HG03097 (cell line): ENCODE measurements around the gene NDOR1.
"Not testable (repeated sequence)": the region's sequence is repeated elsewhere in the genome, so short reads cannot be mapped to it uniquely, and the experiment has no call there.

Source experiments
- ATAC-seq: cut with Tn5 transposase; IDR thresholded peaks from one replicate; pipeline ENCODE4 v1.9.1; 2021; ENCODE audit not compliant: unreplicated experiment, low FRiP score

The NDOR1 gene

DNA sequence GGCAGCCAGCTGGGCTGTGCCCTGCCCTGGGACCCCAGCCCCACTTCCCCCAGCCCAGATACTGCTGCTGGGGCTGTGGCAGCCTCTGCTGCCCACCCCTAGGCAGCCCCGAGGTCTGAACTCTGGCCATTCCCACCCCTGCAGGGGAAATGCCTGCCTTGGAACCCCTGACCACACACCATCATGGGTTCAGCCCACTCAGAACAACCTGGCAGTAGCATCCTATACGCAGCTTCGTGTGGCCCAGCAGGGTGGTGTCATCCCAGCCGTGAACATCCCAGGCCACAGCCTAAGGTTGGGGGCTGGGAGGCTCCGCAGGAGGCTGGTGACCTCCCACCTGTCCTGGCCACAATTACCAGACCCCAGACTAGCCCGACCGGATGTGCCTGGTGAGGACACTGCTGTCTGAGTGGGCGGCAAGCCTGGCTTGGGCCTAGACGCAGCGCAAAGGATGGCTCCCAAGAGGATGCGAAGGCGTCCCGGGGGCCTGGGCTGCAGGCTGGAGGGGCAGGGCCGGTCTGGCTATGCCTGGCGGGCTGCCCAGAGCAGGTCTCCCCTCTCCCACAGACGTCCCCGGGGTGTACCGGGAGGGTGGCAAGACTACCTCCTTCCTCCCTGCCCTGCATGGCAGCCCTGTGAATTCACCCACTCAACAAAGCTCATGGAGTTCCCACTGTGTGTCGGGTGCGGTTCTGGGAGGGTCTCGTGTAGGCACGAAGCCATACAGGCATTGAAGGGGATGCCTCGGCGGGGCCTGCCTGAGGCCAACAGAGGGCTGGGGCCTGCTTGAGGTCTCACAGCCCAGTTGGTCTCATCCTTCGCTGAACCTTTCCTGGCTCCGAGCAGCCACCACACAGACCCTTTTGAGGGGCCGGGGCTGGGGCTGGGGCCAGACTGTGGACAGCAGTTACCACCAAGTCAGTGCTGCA is 23.7 kb downstream of the NDOR1 start:
- no peak for ATAC-seq

DNA sequence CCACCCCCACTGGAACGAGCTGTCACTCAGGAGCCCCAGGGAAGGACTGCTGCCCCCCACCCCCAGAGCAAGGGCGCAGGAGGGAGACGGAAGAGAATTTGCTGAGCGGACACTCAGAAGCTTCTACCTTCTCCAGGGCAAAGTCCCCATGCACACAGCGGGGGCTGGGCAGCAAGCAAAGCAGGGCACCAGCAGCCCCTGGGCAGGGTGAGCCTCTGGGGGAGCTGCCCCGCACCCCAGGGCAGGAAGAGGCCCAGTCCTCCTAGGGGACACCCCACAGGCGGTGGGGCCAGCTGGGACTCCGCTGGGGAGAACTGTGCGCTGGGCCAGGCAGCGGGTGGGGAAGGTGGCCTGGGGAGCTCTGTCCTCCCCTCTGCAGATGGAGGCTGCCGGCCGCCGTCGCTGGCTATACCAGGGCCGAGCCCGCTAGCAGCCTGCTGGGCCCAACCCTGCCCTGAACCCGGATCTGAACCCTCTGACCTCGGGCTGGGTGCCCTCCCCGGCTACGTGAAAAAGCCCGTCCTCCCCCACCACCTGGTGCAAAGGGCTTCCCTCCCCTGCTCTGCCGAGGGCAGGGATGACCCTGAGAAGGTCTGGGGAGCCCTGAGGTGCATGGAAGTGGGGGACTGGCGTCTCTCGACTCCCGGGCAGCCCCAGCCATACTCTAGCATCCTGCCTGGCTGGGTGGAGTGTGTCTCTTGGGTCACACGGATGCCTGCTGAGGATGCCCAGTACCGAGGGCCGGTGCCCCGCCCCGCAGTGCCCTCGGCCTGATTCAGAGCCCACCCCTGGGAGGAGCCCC is 24.6 kb downstream of the NDOR1 start:
- ATAC-seq = no peak

DNA sequence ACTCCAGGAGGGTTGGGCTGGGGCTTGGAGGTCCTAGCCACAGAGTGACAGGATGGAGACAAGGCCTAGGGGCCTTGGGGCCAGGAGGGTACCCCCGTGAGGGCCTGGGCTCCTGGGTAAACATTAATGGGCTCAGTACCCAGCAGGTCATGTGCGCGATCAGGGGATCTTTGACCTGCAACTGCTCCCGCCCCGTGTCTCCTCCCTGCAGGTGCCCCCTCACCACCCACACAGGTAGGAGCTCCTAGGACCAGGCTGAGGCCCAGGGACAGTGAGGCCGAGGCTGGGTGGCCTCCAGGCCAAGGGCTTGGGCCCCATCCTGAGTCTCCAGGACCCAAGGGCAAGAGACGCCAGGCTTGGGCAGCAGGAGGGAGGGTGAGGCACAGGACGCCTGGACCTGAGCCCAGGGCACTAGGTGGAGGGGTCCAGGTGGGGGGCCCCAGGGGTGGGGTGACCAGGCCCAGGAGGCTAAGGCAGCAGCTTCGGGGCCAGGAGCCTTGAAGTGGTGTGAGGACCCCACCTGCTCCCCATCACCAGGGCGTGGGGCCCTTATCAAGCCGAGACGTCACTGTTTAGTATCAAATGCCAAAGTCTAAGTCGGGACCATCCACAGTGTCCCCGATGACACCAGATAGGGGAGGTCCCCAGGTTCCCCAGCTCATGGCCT is 25.3 kb downstream of the NDOR1 start, which contains the start of gene SLC34A3:
TSS of gene SLC34A3 (plus strand) at position 197 of the 667 bp plus-strand sequence. CDS start 802 bp downstream, outside the sequence.
- ATAC-seq = no peak

DNA sequence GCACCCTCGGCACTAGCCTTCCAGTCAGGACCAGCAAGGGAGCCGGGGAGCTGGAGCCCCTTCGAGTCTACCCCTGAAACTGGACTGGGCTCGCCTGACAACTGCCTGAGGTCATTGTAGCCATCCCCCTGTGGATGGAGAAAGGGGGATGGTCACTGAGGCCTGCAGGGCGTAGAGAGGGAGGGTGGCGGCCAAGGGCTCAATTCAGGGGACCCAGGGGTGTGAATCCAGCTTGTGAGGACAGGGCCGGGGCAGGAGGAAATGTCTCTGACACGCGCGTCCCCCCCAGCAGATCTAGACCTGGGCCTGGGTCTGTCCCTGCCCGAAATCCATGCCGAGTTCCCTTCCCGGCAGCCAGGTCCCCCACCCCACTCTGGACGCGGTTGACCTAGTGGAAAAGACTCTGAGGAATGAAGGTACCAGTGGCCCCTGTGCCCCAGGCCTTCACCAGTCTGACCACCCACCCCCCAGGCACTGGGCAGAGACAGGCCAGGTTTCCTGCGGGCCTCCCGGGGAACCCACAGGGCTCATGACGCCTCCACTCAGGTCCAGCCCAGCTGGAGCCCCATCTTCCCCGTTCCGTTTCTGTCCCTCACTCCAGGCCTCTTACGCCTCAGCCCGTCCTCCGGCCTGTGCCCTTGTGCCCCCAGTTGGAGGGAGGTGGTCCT is 26.0 kb downstream of the NDOR1 start:
- no peak for ATAC-seq

DNA sequence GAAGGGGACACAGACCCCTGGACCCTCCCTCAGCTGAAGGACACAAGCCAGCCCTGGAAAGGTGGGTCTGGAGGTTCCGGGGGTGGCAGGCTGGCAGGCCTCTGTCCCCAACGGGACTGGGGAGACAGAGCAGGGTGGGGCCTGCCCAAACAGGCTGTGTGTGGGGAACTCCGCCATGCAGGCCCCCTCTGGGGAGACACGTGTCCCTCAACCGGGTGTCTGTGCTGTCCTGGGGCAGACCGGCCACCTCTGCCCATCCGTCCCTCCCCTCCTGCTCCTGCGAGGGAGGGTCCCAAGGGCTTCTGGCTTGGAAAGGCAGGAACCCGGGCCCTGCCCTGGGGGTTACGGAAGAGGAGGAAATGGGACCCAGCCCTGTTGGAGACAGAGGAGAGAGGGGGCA is 26.6 kb downstream of the NDOR1 start:
- no peak for ATAC-seq

DNA sequence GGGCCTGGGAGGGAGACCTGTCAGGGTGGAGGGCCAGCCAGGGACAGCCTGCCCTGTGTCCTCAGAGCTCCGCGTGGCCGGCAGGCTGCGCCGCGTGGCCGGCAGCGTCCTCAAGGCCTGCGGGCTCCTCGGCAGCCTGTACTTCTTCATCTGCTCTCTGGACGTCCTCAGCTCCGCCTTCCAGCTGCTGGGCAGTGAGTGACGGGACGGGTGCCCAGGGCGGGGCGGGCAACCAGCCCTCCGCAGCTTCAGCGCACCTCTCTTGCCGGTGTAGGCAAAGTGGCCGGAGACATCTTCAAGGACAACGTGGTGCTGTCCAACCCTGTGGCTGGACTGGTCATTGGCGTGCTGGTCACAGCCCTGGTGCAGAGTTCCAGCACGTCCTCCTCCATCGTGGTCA is 27.0 kb downstream of the NDOR1 start:
- ATAC-seq = no peak

DNA sequence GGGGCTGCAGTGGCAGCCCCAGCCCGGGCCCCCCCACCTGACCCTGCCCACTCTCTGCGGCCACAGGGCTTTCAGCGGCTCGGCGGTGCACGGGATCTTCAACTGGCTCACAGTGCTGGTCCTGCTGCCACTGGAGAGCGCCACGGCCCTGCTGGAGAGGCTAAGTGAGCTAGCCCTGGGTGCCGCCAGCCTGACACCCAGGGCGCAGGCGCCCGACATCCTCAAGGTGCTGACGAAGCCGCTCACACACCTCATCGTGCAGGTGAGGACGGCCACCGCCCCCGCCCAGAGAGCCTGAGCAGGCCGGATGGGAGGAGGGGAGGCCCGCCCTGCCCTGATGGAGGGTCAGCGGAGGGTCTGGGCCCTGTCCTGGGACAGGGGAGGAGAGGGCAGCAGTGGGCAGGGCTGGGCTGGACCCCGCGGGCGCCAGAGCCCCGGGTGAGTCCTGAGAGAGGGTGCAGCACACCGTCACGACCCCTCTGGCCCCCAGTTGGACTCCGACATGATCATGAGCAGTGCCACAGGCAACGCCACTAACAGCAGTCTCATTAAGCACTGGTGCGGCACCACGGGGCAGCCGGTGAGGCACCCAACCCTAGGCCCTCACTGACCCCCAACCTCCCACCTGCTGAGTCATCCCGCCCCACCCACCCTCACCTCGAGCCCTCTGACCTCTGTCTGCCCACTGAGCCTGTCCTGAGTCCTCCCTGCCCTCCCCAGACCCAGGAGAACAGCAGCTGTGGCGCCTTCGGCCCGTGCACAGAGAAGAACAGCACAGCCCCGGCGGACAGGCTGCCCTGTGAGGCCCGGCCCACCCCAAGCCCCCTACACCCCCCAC is 27.9 kb downstream of the NDOR1 start:
- ATAC-seq = no peak

DNA sequence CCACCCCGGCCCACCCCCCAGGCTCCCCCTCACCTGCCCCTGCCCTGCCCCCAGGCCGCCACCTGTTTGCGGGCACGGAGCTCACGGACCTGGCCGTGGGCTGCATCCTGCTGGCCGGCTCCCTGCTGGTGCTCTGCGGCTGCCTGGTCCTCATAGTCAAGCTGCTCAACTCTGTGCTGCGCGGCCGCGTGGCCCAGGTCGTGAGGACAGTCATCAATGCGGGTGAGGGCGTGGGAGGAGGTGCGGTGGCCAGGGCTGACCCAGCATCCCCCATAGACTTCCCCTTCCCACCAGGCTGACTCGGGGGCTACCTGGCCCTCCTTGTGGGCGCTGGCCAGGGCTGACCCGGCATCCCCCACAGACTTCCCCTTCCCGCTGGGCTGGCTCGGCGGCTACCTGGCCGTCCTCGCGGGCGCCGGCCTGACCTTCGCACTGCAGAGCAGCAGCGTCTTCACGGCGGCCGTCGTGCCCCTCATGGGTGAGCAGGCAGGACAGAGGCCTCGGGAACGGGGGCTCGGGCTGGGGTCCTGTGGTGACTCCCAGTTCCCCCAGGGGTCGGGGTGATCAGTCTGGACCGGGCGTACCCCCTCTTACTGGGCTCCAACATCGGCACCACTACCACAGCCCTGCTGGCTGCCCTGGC is 28.7 kb downstream of the NDOR1 start:
- ATAC-seq = no peak

DNA sequence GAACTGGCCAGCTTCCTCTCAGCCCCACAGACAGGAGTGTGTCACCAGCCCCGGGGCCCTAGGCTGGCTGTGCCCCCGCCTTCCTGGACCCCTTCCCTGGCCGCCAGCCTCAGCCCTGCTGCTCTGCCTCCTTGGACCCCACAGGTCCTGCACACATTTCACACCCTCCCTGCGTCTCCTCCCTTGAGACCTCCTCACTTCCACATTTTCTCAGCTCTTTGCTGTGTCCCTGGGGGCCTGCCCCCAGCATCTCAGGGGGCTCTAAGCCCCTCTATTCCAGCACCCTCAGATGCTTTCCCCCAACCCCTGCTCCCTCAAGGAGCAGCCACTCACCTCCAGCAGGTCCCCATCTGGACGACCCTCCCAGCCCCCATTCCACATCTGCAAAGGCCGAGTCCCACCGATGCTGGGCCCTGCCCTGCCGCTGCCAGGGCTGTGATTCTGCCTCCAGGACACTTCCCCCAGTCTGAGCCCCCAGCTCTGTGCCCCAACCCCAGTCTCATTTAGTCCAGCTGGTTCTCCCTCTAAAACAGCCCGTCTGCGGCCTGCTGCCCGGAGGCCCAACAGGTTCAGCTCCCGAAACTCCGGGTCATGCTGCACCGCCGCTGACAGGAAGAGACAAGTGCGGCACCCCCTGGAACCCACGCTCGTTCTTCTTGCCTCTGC is 29.4 kb downstream of the NDOR1 start:
- no peak for ATAC-seq

DNA sequence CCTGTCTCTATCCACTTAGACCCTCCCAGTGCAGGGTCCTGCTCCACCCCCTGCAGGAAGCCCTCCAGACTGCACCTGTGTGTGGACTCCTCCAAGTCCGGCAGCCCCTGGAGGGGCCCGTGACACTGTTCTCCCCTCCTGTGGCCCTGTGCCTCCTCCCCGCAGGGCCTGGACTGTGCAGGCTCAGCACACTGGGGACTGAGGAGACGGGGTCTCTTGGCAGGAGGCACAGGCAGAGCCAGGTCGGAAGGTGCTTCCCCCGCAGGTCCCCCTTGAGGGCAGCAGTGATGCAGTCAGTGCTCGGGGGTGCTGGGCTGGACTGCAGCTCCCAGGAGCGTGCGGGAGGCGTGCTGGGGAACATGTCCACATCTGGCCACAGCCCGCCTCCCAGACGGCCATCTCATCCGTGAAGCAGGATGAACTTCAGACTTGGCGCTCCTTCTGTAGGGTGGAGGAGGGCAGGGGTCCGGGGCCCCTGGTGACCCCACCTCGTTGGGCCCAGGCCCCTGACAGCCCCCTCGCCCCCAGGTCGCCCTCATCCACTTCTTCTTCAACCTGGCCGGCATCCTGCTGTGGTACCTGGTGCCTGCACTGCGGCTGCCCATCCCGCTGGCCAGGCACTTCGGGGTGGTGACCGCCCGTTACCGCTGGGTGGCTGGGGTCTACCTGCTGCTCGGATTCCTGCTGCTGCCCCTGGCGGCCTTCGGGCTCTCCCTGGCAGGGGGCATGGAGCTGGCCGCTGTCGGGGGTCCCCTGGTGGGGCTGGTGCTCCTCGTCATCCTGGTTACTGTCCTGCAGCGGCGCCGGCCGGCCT is 30.1 kb downstream of the NDOR1 start:
- ATAC-seq = no peak

DNA sequence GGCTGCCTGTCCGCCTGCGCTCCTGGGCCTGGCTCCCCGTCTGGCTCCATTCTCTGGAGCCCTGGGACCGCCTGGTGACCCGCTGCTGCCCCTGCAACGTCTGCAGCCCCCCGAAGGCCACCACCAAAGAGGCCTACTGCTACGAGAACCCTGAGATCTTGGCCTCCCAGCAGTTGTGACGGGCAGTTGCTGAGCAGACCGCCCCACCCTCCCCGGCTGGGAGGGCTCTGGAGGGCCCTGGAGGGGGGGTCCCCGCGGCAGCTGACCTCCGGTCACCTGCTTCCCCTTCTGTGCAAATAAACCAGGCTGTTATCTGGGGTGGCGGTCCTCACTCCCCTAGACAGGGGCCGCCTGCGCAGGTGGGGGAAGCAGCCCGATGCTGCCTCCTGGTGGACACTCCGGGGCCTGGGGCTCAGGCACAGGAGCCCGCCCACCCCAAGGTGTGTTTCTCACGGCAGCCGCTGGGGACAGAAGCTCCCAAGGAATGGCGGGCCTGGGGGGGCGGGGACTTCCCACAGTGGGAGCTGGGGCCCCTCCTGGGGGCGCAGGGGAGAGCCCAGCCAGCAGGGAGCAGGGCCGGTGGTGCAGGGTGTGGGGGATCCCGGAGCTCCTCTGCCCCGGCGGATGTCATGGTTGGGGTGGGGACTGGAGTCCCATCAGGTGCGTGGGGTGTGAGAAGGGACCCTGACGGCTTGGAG is 30.9 kb downstream of the NDOR1 start:
- no peak for ATAC-seq

DNA sequence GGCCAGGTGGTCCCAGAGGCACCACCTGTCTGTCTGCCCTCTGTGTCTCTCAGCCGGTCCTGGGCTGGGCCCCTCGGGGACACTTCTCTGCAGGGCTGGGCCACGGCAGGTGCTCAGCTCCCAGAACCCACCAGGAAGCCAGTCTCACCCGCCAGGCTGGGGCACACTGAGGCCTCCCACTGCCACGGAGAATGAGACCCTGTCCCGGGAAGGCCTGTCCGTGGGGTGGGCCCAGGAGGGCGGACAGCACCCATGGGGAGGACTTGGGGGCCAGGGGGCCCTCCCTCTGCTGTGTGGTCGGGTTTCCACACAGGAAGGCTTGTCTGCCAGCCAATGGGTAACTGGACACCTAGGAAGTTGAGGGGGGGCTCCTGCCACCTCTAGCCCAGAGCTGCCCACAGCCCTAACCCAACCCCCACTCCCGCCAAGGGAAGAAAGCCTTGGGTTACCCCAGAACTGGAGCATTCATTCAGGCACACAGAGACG is 31.5 kb downstream of the NDOR1 start:
- ATAC-seq = no peak

DNA sequence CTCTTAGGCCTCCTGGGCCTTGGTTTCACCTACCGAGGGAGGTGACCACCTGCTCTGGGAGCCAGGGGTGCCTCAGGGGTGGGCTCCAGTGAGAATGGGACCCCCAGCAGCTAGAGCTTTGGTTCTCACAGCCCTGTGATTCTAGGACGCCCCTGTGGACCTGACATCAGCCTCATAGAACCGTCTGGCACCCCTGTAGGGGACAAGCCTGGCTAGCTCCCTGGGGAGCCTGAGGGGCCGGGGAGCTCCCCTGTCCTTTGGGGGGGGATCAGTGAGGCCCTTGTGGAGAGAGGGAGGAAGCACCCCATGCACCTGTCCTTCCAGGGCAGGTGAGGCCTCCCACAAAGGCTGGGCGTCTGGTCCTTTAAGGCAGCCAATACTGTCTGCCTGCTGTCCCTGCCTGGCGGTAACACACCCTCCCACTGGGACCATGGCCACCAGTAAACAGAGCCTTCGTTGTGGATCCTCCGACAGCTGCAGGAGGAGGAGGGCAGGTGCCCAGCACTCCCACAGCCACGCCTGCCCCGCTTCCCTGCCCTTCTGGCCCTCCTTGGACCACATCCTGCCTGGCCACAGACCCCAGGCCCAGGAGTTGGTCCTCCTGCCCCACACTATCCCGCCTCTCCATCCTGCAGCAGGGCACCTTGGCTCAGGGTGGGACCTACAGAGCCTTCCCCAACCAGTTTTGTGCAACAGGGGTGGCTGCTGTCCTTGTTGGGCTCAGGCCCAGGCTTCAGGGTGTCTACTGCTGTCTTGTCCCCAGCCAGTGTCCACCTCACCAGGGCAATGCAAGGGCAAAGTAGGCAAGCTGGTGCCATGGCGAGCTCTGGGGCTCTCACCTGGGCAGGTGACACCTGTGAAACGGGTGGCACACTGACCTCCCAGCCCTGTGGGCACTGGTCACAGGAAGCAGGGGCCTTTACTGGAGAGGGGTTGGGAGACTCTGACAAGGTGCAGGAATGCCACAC is 32.5 kb downstream of the NDOR1 start:
- ATAC-seq = no peak

DNA sequence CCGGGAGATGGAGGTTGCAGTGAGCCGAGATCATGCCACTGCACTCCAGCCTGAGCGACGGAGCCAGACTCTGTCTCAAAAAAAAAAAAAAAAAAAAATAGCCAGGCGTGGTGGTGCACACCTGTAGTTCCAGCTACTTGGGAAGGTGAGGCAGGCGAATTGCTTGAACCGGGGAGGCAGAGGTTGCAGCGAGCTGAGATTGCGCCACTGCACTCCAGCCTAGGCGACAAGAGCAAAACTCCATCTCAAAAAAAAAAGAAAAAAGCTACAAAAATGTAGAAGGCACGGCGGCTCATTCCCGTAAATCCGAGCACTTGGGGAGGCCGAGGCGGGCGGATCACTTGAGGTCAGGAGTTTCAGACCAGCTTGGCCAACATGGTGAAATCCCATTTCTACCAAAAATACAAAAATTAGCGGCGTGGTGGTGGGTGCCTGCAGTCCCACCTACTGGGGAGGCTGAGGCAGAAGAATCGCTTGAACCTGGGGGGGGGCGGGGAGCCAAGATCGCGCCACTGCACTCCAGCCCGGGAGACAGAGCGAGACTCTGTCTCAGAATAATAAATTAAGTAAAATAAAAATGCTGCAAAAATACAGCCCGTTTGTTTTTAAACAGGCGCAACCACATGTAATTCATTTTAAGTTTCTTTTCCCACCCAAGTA is 34.2 kb downstream of the NDOR1 start:
- not testable (repeated sequence) for ATAC-seq

DNA sequence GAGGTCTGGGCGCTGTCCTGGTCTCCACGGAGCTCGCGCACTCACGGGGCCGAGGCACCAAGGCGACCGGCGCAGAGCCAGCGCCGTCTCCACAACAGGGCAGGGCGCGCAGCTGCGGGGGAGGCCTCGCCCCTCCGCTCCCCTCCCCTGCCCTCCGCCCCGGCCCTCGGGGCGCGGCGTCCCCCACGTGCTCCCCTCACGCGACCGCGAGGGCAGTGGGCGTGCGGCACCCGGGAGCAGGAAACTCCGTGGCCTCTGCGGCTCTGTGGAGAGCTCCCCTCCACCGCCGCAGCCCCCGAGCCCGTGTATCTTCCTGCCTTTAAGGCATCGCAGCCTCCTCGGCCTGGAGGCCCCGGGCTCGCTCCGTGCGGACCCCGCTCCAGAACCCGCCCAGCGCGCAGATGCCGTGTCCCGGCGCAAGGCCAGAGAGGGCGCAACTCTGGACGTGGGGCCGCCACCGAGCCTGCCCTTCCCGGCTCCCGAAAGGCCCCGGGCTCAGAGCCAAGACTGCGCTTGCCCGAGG is 34.9 kb downstream of the NDOR1 start:
- peak; percentile 28 for ATAC-seq
